Retinal pigment epithelial cell (primary cell): ENCODE data around the gene CPNE6.

Experiments used
- DNase-seq: peaks from one replicate; pipeline ENCODE4 v3.0.0-alpha.2; 2010; ENCODE audit warnings: low read depth
- H3K4me3 ChIP-seq: 2 replicates; pipeline ENCODE4 v1.5.1; 2011; ENCODE audit warnings: mild to moderate bottlenecking, low read length, control low read depth, moderate library complexity
- CTCF ChIP-seq: conservative IDR thresholded peaks from 2 replicates; pipeline ENCODE4 v1.5.1; 2011; ENCODE audit warnings: low read depth, low read length, control low read depth, inconsistent platforms

Gene CPNE6

GRCh38 chr14:24066496-24067132 is 4.7 kb upstream of the CPNE6 start:
- DNase-seq, result no peak
- no peak for TF ChIP-seq CTCF
- no peak overlapping the region for H3K4me3 ChIP-seq

- no peak for TF ChIP-seq CTCF
- H3K4me3 ChIP-seq, result no peak overlapping the region
- DNase-seq, result no peak
Measured at GRCh38 chr14:24067133-24068082, 4.0 kb upstream of the CPNE6 start.

GRCh38 chr14:24068711-24069410 is 2.5 kb upstream of the CPNE6 start:
- TF ChIP-seq CTCF, result no peak
- no peak for DNase-seq
- H3K4me3 ChIP-seq, result no peak overlapping the region

- TF ChIP-seq CTCF, result no peak
- no peak for DNase-seq
- no peak overlapping the region for H3K4me3 ChIP-seq
Measured at GRCh38 chr14:24069411-24069735, 2.0 kb upstream of the CPNE6 start.

GRCh38 chr14:24070285-24071143 is 848 bp upstream of the CPNE6 start:
- no peak for TF ChIP-seq CTCF
- no peak for DNase-seq

GRCh38 chr14:24071836-24072430 is 571 bp downstream of the CPNE6 start:
- TF ChIP-seq CTCF, result no peak
- no peak for DNase-seq
- no peak overlapping the region for H3K4me3 ChIP-seq

More at GRCh38 chr14:24070285-24071143, 848 bp upstream of the CPNE6 start:
- no peak overlapping the region for H3K4me3 ChIP-seq
